K562 (cell line): ENCODE results near the gene SACS. TPM values are rescaled to one million over a fixed set of nuclear protein-coding genes. Genes with fewer than 3 reads are reported as not detected.
A peak's percentile ranks its signal among the peaks of the same experiment; 100 is the strongest.

Experiments
- ATAC-seq: fragments of 200-7000 bp; cut with Tn5 transposase; 3 replicates; pipeline ENCODE4 v1.9.1; 2020; ENCODE audit warnings: moderate library complexity
- BruUV-seq: library from RNA; stranded (reverse); fragments of 400-500 nt; replicated peaks from 2 replicates; lab custom pipeline; 2021; lab: Mats Ljungman, UMichigan
- CTCF ChIA-PET: fragments of 300-600 bp; formaldehyde crosslinking; extraction: SDS; loops from one replicate; lab custom pipeline; 2021; ENCODE audit warnings: low intra/inter-chr PET ratio; lab: Yijun Ruan, JAX
- POLR2A ChIA-PET: fragments of 300-600, 350-650 bp; sonication (Branson Sonifier 250); formaldehyde crosslinking; extraction: SDS; loops from one replicate; lab custom pipeline; 2021; ENCODE audit warnings: antibody characterized with exemption, inconsistent platforms; lab: Yijun Ruan, JAX
- DNase-seq, 4 experiments: peaks; one replicate each; pipeline versions ENCODE4 v3.0.0 to v3.0.0-alpha.2; 2011 to 2018; ENCODE audit warnings: low spot score in 3 of 4, mixed read lengths in 3 of 4; ENCODE audit errors: extremely low read depth in 1 of 4
- FAIRE-seq: peaks from 2 replicates; lab custom pipeline; 2011; peaks lifted over from hg19 to GRCh38; lab: Jason Lieb, UNC
- H2AFZ ChIP-seq: 2 replicates; pipeline ENCODE4 v1.6.0; 2011; ENCODE audit warnings: low read depth, low read length, control low read depth, inconsistent platforms
- H3K27ac ChIP-seq: fragments of 200-600 bp; 3 replicates; pipeline ENCODE4 v1.8.0; 2011; ENCODE audit warnings: low read depth, mild to moderate bottlenecking, control low read depth, inconsistent platforms, low read length, moderate library complexity, mixed read lengths; ENCODE audit errors: extremely low read depth
- H3K27me3 ChIP-seq, 2 experiments: fragments of 300-600 bp in 1 of 2; 2 replicates in 1 of 2; 3 replicates in 1 of 2; pipeline versions ENCODE4 v1.6.0 to v1.8.0; 2011; ENCODE audit warnings: inconsistent platforms in 2 of 2, low read length in 2 of 2, mild to moderate bottlenecking in 1 of 2, mixed read lengths in 1 of 2, moderate library complexity in 1 of 2; ENCODE audit not compliant: control insufficient read depth in 2 of 2, insufficient read depth in 2 of 2
- H3K36me3 ChIP-seq: fragments of 300-600 bp; 3 replicates; pipeline ENCODE4 v1.8.0; 2011; ENCODE audit warnings: mild to moderate bottlenecking, low read length, inconsistent platforms; ENCODE audit not compliant: control insufficient read depth, insufficient read depth
- H3K4me1 ChIP-seq, 2 experiments: fragments of 200-600 bp in 1 of 2; replicated peaks in 1 of 2; 2 replicates in 1 of 2; 3 replicates in 1 of 2; pipeline versions ENCODE4 v1.5.1 to v1.8.0; 2011; ENCODE audit warnings: inconsistent platforms in 2 of 2, low read length in 2 of 2, mild to moderate bottlenecking in 1 of 2, mixed read lengths in 1 of 2, moderate library complexity in 1 of 2; ENCODE audit not compliant: control insufficient read depth in 2 of 2, insufficient read depth in 2 of 2
- H3K4me2 ChIP-seq: 2 replicates; pipeline ENCODE4 v1.6.1; 2011; ENCODE audit warnings: low read length, control low read depth, inconsistent platforms, mixed read lengths; ENCODE audit not compliant: insufficient read depth
- H3K4me3 ChIP-seq: fragments of 200-600 bp; sonication (generic), shearing (Covaris generic); 2 replicates; pipeline ENCODE4 v1.5.1; 2016; ENCODE audit warnings: control low read depth, inconsistent platforms
- H3K79me2 ChIP-seq: fragments of 200-600 bp; 3 replicates; pipeline ENCODE4 v1.8.0; 2011; ENCODE audit warnings: low read length, inconsistent platforms; ENCODE audit not compliant: control insufficient read depth, insufficient read depth
- H3K9ac ChIP-seq, 2 experiments: 2 replicates each; pipeline versions ENCODE4 v1.6.0 to v1.6.1; 2011; ENCODE audit warnings: low read depth in 2 of 2, low read length in 2 of 2, control low read depth in 1 of 2, inconsistent platforms in 1 of 2, mild to moderate bottlenecking in 1 of 2, mixed read lengths in 1 of 2; ENCODE audit not compliant: insufficient read depth in 1 of 2
- H3K9me1 ChIP-seq: one replicate; pipeline ENCODE4 v1.6.0; 2011; ENCODE audit warnings: inconsistent platforms, mild to moderate bottlenecking, low read length, moderate library complexity; ENCODE audit not compliant: control insufficient read depth, insufficient read depth
- H3K9me3 ChIP-seq: replicated peaks from 2 replicates; pipeline ENCODE4 v1.5.1; 2011; ENCODE audit warnings: low read depth, low read length, inconsistent platforms; ENCODE audit not compliant: control insufficient read depth, insufficient read depth
- H4K20me1 ChIP-seq: replicated peaks from 2 replicates; pipeline ENCODE4 v1.6.1; 2011; ENCODE audit warnings: low read length, inconsistent platforms, mixed read lengths; ENCODE audit not compliant: control insufficient read depth, insufficient read depth
- CC2D1A ChIP-seq: fragments of 450-650 bp; IDR thresholded peaks from 2 replicates; pipeline ENCODE4 v1.6.1; 2017; ENCODE audit warnings: mild to moderate bottlenecking
- FOXK2 ChIP-seq, 2 experiments: fragments of 450-650 bp; IDR thresholded peaks in 1 of 2; conservative IDR thresholded peaks in 1 of 2; 2 replicates each; pipeline ENCODE4 v1.6.1; 2016; ENCODE audit warnings: low read depth in 2 of 2, mild to moderate bottlenecking in 1 of 2
- PHF20 ChIP-seq: fragments of 450-650 bp; IDR thresholded peaks from 2 replicates; pipeline ENCODE4 v1.6.1; 2018; ENCODE audit not compliant: partially characterized antibody
- RAD21 ChIP-seq, 2 experiments: fragments of 250-450 bp in 1 of 2; fragments of 450-650 bp in 1 of 2; sonication (Bioruptor Pico) in 1 of 2; formaldehyde crosslinking in 1 of 2; IDR thresholded peaks in 1 of 2; conservative IDR thresholded peaks in 1 of 2; 2 replicates each; pipeline versions ENCODE4 v1.4.0 to v1.8.0; 2020 to 2022; ENCODE audit warnings: mild to moderate bottlenecking in 2 of 2, moderate library complexity in 1 of 2
- SRSF3 ChIP-seq: fragments of 200-400 bp; formaldehyde crosslinking; IDR thresholded peaks from 2 replicates; pipeline ENCODE4 v1.6.1; 2016; ENCODE audit warnings: mild to moderate bottlenecking, low read length, moderate library complexity; ENCODE audit not compliant: insufficient read depth
- ZNF146 ChIP-seq: IDR thresholded peaks from one replicate; pipeline ENCODE4 v1.6.1; 2018; ENCODE audit warnings: missing compliant biosample characterization; ENCODE audit not compliant: unreplicated experiment
- ZNF384 ChIP-seq: IDR thresholded peaks from 2 replicates; pipeline ENCODE4 v1.6.1; 2012; ENCODE audit warnings: low read depth, low read length, improper control_type of control experiment
- WGBS: fragments of 100-300 bp; shearing (Covaris generic); methylation state at CpG from one replicate; pipeline ENCODE4 v1.1.6; 2016; ENCODE audit warnings: low coverage, mixed read lengths; ENCODE audit not compliant: insufficient coverage; ENCODE audit errors: missing lambda C conversion rate; 5-methylcytosine and 5-hydroxymethylcytosine counted together
- in situ Hi-C: fragments of 300-500 bp; cut with MboI; formaldehyde crosslinking; loops from 4 replicates; pipeline ENCODE4 v1.15.0; 2018; ENCODE audit warnings: inconsistent platforms, mixed read lengths
- intact Hi-C: fragments of 100-400 bp; cut with micrococcal nuclease; formaldehyde crosslinking; loops from 2 replicates; pipeline ENCODE4 v1.14.2; 2022
- polyA plus RNA-seq, 8 experiments: library from polyadenylated mRNA; depleted of rRNA in 4 of 8; stranded (reverse) in 5 of 8; unstranded in 3 of 8; fragments of >200 nt; fragmentation: Nextera tagmentation in 2 of 8; fragmentation: Illumina TruSeq in 1 of 8; extraction: Ambion mirVana in 2 of 8; extraction: Trizol in 1 of 8; gene quantifications; 2 replicates each; pipeline versions ENCODE4 v1.2.1 to v1.2.3, GENCODE V29; 2011 to 2014; ENCODE audit warnings: inconsistent platforms in 1 of 8, missing spikeins in 1 of 8
- total RNA-seq, 7 experiments: library from RNA; depleted of rRNA in 6 of 7; stranded (reverse); fragments of >200 nt in 6 of 7; fragmentation: Illumina TruSeq in 2 of 7; extraction: Trizol in 2 of 7; gene quantifications; 2 replicates each; pipeline versions ENCODE4 v1.2.1 to v1.2.3, GENCODE V29; 2011 to 2021; ENCODE audit warnings: low replicate concordance in 1 of 7
- TF ChIP-seq, protein P1 (sequence below): fragments of 250-450 bp; sonication (Bioruptor Pico); IDR thresholded peaks from 2 replicates; pipeline ENCODE4 v1.4.0; 2020; ENCODE audit warnings: mild to moderate bottlenecking, moderate library complexity

The SACS gene
- total and polyA plus RNA-seq, 9 of the 15 experiments (the other 6 are each of a cell fraction or from before 2014, with no cell fraction given), result 4.7 to 28.2 (median 18.9) TPM

DNA sequence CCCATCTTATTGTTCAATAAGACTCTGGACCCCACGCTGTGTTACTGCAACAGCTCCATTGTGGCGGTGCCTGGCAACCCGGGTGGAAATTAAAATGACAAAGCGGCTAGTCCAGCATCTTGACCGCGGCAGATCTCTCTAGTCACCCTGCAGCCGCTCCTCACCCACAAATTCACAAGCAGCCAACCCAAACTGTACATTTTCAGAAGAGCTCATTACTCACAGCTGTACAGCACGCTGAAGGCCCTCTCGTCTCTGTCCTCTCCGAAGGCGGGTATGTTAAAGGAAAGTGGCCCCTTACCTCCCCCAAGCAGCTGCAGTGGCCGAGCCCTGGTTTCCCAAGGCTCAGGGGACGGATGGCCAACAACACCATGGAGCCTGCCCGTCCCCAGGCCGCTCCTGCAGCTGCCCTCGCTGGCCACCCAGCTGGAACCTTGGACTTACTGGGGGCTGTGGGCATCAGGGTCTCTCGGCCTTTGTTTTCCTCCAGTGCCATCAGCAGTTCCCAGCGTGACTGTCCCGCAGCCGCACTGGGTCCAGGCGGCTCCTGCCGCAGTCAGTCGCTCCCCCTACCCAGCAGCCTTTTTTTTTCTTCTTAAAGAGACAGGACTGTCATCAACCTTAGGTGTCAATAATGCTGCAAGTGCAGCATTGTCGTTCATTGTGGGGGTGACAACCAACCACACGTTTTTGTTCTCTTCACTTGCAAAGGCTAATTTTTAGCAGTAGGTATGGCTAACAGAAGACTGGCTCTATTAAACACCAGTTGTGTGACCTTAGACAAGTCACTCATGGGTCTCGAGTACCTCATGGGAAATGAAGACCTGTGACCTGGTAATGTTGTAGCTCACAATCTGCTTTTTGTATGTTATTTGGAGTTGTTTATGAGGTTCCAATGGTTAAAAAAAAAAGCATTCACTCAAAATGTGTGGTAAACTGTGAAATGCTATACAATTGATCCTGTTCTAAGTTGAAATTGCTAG, at the start of gene SACS (continued):
- TF ChIP-seq ZNF146 (CRISPR knock-in tag), result no peak
- peak; percentile 85 for TF ChIP-seq ZNF384

DNA sequence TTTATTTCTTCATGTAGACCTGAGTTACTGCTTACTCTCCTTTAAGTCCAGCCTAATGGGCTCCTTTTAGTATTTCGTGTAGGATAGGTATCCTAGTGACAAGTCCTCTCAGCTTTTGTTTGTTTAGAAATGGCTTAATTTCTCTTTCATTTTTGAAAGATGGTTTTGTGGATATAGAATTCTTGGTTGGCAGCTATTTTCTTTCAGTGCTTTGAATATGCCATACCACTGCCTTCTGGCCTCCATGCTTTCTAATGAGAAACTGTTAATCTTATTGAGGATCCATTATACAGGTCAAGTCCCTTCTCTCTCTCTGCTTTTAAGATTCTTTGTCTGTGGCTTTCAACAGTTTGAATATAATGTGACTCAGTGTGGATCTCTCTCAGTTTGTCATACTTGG, 46.8 kb upstream of the SACS start:
- no peak for TF ChIP-seq FOXK2 (conservative IDR thresholded peaks at IDR 0.05 in 1 of 2, IDR thresholded peaks at IDR 0.05 in 1 of 2; ENCODE audit: low read depth in 2 of 2)
- TF ChIP-seq CC2D1A, result no peak
- no peak for TF ChIP-seq SRSF3
- TF ChIP-seq, protein P1, sequence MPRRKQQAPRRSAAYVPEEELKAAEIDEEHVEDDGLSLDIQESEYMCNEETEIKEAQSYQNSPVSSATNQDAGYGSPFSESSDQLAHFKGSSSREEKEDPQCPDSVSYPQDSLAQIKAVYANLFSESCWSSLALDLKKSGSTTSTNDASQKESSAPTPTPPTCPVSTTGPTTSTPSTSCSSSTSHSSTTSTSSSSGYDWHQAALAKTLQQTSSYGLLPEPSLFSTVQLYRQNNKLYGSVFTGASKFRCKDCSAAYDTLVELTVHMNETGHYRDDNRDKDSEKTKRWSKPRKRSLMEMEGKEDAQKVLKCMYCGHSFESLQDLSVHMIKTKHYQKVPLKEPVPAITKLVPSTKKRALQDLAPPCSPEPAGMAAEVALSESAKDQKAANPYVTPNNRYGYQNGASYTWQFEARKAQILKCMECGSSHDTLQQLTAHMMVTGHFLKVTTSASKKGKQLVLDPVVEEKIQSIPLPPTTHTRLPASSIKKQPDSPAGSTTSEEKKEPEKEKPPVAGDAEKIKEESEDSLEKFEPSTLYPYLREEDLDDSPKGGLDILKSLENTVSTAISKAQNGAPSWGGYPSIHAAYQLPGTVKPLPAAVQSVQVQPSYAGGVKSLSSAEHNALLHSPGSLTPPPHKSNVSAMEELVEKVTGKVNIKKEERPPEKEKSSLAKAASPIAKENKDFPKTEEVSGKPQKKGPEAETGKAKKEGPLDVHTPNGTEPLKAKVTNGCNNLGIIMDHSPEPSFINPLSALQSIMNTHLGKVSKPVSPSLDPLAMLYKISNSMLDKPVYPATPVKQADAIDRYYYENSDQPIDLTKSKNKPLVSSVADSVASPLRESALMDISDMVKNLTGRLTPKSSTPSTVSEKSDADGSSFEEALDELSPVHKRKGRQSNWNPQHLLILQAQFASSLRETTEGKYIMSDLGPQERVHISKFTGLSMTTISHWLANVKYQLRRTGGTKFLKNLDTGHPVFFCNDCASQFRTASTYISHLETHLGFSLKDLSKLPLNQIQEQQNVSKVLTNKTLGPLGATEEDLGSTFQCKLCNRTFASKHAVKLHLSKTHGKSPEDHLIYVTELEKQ (CRISPR knock-in tag), result no peak
- TF ChIP-seq RAD21 (CRISPR knock-in tag; conservative IDR thresholded peaks at IDR 0.05 in 1 of 2, IDR thresholded peaks at IDR 0.05 in 1 of 2), result no peak
- TF ChIP-seq PHF20, result no peak
- TF ChIP-seq, all 486 proteins: peak for 0
- CTCF ChIA-PET, result no interaction called here

More for the DNA sequence above, 46.8 kb upstream of the SACS start:
- Histone ChIP-seq H3K27ac (no peak overlapping the region), H3K9ac (no peak overlapping the region), H3K9me3 (no peaks in the 10 kb centered on the region), H3K27me3 (no peaks in the 10 kb centered on the region), H3K36me3 (no peaks in the 10 kb centered on the region), H4K20me1 (no peaks in the 10 kb centered on the region), H3K79me2 (no peaks in the 10 kb centered on the region), H2AFZ (no peak overlapping the region), H3K4me2 (no peak overlapping the region), H3K4me1 (no peaks in the 10 kb centered on the region), H3K4me3 (no peak overlapping the region), H3K9me1 (no peaks in the 10 kb centered on the region)
- intact Hi-C loops, result no loop called here
- DNase-seq (no peak), FAIRE-seq (no peak), ATAC-seq (no peak)
- BruUV-seq, result no TSS peak
- POLR2A ChIA-PET, result no interaction called here
- 0% methylated on average over 1 of the region's 1 CpG for WGBS
- in situ Hi-C loops, result no loop called here
